GM19025 (cell line): ENCODE measurements around the gene ARHGAP15.

Experiments
- ATAC-seq: cut with Tn5 transposase; IDR thresholded peaks from one replicate; pipeline ENCODE4 v1.9.1; 2021; ENCODE audit warnings: mild to moderate bottlenecking, low read depth, moderate library complexity; ENCODE audit not compliant: unreplicated experiment

Gene ARHGAP15

DNA sequence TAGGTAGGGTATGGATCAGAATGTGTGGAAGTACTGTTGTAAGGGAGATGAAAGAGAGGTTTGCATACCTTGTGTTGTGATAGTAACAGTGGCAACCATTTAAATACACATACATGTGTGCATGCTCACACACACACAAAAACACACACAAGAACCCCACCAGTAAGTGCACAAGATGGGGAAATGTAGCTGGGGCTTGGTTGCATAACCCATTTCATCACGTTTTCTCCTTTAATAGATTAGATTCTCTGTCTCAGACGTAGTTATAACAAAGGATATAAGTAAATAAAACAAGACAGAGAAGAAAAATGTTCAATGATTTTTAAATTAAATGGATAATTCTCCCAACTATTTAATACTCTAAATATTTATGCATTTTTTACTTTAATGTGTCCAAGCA is 13.4 kb downstream of the ARHGAP15 start:
- no peak for ATAC-seq

DNA sequence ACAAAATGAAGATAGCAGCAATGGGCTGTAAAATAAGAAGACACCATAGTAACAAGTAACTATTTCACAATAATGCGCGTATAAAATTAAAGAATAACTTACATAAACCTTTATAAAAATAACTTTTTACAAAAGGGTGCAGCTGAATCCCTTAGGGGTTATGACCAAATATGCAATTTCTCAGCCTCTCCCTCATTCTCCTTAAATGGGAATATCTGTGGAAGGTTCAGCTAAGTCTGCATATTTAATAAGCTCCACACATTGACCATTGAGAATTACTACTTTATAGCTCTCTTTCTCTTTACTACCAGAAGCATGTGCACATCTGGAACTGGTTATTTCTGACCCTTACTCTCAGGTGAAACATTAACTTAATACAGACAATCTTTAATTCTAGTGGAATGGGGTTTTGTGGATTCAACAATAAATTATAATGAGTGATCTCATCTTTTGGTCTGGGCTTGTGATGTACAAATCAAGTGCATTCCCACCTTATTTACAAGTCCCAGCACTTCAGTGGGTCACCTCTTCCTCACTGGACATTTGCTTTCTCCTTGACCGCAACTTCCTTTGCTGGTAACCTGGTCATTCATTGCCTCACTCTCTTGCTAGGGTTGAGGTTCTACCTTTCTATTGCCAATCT is 15.7 kb downstream of the ARHGAP15 start:
- no peak for ATAC-seq

DNA sequence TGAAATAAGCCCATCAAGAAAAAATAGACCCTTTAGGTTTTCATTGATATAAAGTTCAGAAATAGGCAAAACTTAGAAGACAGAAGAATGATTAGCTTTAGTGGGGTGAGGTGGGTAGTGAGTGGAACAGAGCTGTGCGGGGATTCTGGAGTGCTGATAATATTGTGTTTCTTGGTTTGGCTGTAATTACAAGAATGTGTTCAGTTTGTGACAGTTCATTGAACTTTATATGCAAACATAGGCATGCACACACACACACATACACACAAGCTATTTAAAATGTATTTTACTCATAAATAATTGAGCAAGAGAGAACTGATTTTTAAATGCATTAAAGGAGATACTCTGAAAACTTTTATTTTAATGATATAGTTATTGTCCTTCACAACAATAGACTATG is 17.1 kb downstream of the ARHGAP15 start:
- no peak for ATAC-seq

- ATAC-seq, result no peak
These were observed 17.8 kb downstream of the ARHGAP15 start for GRCh38 chr2:143146815-143147530.

GRCh38 chr2:143148011-143148410 is 18.8 kb downstream of the ARHGAP15 start:
- ATAC-seq, result no peak

DNA sequence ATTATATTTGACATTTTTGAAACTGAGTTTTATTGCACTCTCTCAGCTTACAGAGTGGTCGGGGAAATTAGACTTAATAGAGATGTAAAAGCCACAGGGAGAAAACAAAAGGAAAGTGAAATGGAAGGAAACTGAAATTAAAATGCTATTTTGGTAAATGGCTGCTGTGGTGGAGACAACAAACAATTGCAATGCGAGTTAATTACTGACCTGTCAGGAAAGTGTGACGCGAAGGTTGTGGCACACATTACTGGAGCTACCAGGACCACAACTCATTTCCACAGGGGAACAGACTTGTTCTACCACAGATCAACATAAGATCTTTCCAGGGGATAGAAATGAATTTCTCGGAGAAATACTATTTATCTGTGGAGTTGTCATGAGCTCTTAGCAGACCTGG is 19.5 kb downstream of the ARHGAP15 start:
- ATAC-seq, result peak; percentile 48

- peak; percentile 42 for ATAC-seq
These were observed 21.1 kb downstream of the ARHGAP15 start for GRCh38 chr2:143150287-143150686.

- ATAC-seq, result no peak
These were observed 22.0 kb downstream of the ARHGAP15 start for GRCh38 chr2:143151111-143151752.

DNA sequence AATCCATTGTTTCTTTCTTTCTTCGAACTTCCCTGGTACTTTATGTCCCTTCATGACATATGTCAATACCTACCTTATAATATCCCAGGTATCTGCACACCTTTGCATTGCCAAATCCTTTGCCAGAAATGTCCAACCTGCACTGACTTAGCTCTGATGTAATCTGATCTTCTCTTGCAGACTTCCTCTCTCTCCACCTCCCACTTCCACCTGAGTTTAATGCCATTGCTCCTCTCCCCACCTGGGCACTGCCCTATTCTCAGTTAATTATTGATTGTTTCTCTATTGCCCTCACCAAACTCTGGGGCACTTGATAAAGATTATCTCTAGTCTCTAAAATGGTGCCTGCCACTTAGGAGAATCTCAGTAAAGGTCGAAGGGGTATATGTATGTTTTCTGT is 23.0 kb downstream of the ARHGAP15 start:
- ATAC-seq, result no peak

GRCh38 chr2:143152637-143153036 is 23.4 kb downstream of the ARHGAP15 start:
- ATAC-seq, result no peak

DNA sequence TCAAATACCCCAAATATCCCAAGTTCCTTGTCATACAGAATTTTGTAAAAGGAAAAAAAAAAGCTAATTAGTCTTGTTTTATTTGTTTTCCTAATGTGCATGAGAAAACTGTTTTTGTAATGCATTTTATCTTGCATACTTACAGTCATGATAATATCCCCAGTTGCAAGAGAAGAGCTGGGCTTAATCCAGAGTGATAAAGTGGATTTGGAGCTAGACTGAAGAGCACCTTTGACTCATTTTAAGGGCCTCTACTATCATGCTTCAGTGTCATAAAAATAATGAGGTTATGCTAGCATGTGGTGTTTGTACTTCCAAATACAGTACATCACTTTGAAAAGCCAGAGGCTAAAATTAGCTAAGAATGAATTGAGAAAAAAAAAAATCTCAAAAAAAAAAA is 26.4 kb downstream of the ARHGAP15 start:
- ATAC-seq, result no peak

- no peak for ATAC-seq
These were observed 27.8 kb downstream of the ARHGAP15 start for GRCh38 chr2:143157001-143157400.

- no peak for ATAC-seq
These were observed 28.2 kb downstream of the ARHGAP15 start for GRCh38 chr2:143157418-143157817.

GRCh38 chr2:143158098-143158497 is 28.9 kb downstream of the ARHGAP15 start:
- no peak for ATAC-seq

- no peak for ATAC-seq
These were observed 29.6 kb downstream of the ARHGAP15 start for GRCh38 chr2:143158551-143159485.

DNA sequence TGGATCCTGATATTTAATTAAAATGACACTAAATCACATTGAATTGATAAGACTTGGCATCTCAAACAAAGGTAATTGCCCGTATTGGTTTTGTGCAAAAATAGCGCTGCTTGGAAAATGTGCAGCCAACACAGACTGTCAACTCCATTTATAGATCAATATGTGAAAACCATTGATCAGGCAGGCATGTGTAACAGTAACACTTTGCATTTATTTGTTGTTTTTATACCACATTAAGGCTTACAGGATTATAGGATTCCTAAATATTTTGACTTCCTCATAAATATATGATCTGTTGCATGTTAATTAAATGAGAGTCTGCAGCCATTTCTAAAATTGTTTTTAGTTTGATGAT is 30.2 kb downstream of the ARHGAP15 start:
- no peak for ATAC-seq

- no peak for ATAC-seq
These were observed 31.8 kb downstream of the ARHGAP15 start for GRCh38 chr2:143160732-143161707.

DNA sequence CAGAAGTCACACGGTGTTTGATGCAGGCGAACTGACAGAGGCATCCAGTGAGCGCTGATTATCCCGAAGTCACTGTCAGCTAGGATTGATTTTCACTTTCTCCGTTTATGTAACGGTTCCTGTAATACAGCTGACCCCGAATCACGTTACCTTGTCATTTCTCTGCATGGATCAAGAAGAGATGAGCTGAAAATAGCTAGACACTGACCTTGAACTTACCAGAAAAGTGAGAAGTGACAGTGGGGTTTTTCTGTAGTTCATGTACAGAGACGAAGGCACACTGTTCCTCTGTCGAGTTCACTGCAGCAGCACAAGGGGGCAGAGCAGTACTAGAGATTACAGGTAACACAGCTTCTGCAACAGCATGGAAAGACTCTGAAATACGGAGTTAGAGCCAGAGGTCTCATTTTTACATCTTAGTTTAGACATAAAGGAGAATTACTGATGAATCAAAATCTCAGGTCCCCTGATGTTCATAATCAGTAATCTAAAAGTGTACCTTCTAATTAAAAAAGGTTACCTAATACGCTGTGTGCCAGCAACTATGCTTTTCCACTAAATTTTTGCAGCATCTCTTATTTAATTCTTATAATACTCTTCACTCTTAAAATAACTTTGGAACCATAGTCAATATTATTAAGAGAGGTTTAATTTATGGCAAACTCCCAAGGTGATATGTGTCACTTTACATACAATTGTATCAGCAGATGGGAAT is 33.1 kb downstream of the ARHGAP15 start:
- ATAC-seq, result peak; percentile 86

GRCh38 chr2:143162997-143163396 is 33.8 kb downstream of the ARHGAP15 start:
- ATAC-seq, result no peak
